DND-41 (cell line): ENCODE results near the gene NFATC2IP.

Source experiments
- EZH2 ChIP-seq: IDR thresholded peaks from 3 replicates; pipeline ENCODE4 v1.6.1; 2012; ENCODE audit warnings: borderline replicate concordance, low read depth, mild to moderate bottlenecking, moderate library complexity, low read length, inconsistent platforms; ENCODE audit not compliant: severe bottlenecking
- TF ChIP-seq, protein P1 (sequence below): IDR thresholded peaks from 2 replicates; pipeline ENCODE4 v1.5.1; 2012; ENCODE audit warnings: borderline replicate concordance, low read length, moderate library complexity, mild to moderate bottlenecking; ENCODE audit not compliant: poor library complexity, severe bottlenecking; ENCODE audit errors: extremely low read depth

DNA sequence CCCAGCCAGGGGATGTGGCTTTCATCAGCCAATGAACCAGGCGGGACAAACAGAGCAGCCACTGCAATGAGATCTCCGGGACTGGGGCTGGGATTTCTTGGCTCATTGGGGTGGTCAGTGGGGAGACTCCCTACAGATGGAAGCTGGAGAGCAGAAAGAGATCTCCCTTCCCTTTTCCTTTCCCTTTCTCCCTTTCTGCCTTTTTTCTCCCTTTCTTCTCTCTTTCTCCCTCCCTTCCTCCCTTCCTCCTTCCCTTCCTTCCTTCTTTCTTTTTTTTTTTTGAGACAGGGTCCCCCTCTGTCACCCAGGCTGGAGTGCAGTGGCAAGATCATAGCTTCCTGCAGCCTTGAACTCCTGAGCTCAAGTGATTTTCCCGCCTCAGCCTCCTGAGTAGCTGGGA is 48.1 kb downstream of the NFATC2IP start:
- TF ChIP-seq EZH2 = no peak
- TF ChIP-seq, protein P1, sequence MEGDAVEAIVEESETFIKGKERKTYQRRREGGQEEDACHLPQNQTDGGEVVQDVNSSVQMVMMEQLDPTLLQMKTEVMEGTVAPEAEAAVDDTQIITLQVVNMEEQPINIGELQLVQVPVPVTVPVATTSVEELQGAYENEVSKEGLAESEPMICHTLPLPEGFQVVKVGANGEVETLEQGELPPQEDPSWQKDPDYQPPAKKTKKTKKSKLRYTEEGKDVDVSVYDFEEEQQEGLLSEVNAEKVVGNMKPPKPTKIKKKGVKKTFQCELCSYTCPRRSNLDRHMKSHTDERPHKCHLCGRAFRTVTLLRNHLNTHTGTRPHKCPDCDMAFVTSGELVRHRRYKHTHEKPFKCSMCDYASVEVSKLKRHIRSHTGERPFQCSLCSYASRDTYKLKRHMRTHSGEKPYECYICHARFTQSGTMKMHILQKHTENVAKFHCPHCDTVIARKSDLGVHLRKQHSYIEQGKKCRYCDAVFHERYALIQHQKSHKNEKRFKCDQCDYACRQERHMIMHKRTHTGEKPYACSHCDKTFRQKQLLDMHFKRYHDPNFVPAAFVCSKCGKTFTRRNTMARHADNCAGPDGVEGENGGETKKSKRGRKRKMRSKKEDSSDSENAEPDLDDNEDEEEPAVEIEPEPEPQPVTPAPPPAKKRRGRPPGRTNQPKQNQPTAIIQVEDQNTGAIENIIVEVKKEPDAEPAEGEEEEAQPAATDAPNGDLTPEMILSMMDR = no peak
